NCI-H2227 (cell line): ENCODE results near the gene MED12L.
"Not testable (repeated sequence)": the region's sequence is repeated elsewhere in the genome, so short reads cannot be mapped to it uniquely, and the experiment has no call there.

ENCODE experiments used
- DNase-seq: peaks from one replicate; lab custom pipeline; 2025; ENCODE audit not compliant: unreplicated experiment; lab: John Stamatoyannopoulos, UW

The MED12L gene

GRCh38 chr3:151085227-151085888 lies at the start of gene MED12L:
TSS of gene MED12L (plus strand) at chr3:151085664. CDS start at chr3:151086927, 1,263 bp downstream.
- peak; percentile 88 for DNase-seq

DNA sequence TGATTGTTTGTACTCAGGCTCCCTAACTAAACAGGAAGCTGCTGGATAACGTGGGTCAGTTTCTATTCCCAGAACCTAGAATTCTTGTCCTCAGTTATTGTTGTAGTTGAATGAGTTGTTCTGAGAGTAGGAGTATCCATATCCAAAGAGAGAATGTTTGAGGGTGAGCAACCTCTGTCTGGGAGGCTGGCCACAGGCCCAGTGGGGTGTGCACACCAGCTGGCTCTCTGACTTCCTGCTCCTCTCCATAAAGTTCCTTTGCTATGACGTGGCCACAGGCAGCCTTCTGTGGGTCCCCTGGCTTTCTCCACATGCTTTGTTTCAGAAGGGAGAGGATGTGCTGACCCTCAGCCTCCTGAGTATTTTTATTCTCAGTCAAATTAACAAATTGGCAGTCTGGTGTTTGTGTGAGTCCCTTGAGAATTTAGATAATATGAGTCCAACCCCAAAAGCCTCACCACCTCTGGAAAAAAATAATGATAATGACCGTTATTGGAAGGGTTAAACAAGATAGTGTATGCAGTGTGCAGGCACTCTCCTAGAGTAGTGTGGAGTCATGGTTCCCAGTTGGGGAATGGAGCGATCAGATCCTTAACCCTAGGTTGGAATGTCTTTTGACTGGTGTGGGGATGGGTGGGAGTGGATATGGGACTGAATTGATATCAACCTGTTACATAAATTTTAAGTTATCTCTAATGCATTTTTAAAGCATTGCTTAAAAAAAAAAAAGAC lies 47.6 kb upstream of the MED12L start:
- DNase-seq: no peak

GRCh38 chr3:151044706-151045105 lies 40.8 kb upstream of the MED12L start:
- DNase-seq: no peak

- no peak for DNase-seq
Measured at GRCh38 chr3:151047636-151048035, 37.8 kb upstream of the MED12L start.

GRCh38 chr3:151051533-151051932 lies 33.9 kb upstream of the MED12L start:
- DNase-seq: no peak

GRCh38 chr3:151052346-151052745 lies 33.1 kb upstream of the MED12L start:
- no peak for DNase-seq

GRCh38 chr3:151052756-151053155 lies 32.7 kb upstream of the MED12L start:
- DNase-seq: no peak

DNA sequence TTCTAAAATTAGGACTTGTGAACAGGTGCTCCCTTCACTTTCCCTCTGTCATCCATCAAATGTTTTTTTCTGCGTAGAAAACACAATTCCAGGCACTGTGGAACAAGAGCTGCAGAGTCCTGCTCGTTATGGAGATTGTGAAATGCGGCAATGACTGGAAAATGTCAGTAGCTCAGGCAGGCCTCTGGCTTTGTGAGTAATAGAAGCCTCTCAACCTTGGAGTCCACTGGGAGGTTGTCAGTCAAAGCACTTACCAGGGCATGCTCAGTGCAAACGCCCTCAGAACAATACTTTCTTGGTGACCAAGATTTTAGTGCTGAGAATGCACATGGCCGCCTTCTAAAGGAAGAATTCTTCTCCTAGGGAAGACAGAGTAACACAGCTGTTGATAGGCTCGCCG lies 26.7 kb upstream of the MED12L start:
- no peak for DNase-seq

DNA sequence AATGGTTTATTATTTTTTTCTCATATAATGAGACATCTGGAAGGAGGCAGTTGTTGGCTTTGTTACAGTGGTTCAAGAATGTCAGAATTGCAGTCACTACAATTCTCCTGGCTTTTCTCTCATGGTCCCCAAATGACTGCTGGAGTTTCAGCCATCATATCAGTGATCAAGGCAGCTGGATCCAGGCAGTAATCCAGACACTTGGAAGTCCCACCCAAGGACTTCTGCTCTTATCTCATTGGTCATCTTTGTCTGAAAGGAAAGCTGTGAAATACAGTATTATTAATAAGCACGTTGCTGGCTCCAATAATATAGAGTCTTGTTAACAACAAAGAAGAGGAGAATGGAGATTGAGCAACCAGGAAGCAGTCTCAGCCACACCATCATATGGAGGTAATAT lies 22.9 kb upstream of the MED12L start:
- DNase-seq: no peak

DNA sequence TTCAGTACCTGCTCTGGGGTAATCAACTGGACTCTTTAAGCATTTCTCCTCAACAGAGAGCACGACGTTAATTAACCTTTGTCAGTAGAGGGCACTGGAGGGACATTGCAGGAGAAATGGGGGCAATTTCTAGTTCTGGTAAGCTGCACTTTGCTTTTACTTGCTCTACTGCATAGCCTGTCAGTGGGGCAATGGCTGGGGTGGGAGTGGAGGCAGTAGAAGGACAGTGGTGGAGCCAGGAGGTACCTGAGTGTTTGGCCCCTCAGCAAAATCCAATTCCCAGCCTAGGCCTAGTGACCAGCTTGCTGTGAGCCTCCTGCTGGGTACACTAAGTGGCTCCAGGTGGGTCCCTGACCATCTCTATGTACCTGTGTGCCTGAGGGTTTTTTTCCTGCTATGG lies 18.3 kb upstream of the MED12L start:
- DNase-seq: no peak

DNA sequence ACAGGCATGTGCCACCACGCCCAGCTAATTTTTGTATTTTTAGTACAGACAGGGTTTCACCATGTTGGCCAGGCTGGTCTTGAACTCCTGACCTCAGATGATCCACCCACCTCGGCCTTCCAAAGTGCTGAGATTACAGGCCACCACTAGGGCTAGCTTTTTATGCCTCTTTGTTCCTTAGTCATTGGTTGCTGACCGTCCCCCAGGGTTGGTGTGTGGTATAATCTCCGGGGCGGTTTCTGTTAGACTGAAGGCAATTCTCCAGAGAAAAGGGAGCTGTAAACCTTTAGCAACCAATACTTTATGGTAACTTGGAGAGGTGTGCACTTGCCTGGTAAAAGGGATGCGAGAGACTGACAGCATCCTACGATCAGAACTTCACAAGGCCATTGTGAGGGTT lies 12.6 kb upstream of the MED12L start:
- not testable (repeated sequence) for DNase-seq

DNA sequence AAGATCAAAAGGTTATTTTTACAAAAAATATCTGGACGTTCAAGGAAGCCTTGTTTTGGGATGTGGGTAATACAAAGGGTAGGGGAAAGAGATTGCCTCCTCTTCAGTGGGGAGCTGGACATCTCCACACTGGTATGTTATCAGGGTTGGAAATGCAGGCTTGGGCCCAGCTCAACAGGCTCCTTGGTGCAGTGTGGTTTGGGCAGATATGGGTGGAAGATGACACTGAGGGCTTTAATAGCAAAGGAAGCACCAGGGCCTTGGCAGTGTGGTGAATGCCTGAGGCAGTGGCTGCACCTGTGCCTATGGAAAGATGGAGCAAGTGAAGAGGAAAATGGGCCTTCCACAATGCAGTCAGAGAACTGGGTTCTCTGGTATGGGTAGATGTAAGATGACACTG lies 11.2 kb upstream of the MED12L start:
- no peak for DNase-seq

DNA sequence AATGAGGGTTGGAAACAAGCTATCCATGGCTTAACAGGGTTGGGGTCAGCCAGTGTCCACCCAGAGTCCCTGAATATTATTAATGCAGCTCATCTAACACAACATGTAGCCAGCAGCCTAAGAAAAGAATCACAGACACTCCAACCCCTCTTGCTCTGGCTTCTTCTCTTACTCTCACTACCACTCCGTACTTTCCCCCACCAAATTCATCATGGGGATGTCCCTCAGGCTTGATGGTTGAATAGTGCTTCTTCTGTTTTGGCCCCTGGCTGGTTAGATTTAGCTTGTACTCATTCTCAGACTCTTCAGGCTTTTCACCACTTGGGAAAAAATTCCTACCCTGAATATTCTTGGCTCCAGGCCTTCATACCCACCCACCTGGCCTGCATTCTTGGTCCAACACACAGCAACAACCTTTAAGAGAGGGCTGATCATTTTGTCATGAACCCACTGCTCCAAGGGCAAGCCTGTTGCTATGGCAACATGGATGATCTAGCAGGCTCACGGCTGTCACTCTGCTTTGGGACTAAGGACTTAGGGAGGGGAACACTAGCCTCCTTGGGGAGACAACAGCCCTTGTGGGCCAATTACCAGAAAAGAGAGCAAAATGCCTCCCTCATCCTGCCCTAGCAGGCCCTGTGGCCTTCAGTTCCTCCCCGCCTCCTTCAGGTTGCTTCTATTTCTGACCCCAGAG lies 9.4 kb upstream of the MED12L start:
- peak; percentile 30 for DNase-seq

DNA sequence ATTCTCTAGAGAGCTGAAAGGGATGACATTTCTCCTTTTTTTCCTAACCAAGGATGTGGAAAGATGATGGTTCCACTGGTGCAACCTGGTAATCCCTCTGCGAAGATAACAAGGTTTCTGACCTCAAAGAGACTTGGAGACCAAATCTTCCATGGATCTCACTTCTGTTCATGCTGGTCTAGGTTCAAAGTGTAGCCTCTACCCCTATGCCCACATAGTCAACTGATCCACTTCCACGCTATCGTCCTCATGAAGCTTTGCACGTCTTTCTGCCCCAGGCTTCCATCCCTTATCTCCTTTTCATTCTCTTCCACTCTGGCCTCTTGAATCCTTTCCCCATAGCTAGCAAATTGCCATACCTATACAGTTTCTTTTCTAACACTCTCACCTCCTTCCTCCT lies 8.8 kb upstream of the MED12L start:
- DNase-seq: no peak

DNA sequence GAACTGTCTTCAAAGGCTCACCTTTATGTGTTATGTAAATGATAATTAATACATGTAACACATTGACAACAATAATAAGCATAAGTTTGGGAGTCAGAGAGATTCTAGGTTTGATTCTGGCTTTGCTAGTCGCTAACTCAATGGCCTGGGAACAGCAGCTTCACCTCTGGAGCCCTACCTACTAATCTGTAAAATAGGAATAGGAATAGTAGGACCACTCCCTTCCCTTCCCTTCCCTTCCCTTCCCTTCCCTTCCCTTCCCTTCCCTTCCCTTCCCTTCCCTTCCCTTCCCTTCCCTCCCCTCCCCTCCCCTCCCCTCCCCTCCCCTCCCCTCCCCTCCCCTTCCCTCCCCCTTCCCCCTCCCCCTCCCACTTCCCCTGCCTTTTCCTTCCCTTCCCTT lies 4.4 kb upstream of the MED12L start:
- not testable (repeated sequence) for DNase-seq

DNA sequence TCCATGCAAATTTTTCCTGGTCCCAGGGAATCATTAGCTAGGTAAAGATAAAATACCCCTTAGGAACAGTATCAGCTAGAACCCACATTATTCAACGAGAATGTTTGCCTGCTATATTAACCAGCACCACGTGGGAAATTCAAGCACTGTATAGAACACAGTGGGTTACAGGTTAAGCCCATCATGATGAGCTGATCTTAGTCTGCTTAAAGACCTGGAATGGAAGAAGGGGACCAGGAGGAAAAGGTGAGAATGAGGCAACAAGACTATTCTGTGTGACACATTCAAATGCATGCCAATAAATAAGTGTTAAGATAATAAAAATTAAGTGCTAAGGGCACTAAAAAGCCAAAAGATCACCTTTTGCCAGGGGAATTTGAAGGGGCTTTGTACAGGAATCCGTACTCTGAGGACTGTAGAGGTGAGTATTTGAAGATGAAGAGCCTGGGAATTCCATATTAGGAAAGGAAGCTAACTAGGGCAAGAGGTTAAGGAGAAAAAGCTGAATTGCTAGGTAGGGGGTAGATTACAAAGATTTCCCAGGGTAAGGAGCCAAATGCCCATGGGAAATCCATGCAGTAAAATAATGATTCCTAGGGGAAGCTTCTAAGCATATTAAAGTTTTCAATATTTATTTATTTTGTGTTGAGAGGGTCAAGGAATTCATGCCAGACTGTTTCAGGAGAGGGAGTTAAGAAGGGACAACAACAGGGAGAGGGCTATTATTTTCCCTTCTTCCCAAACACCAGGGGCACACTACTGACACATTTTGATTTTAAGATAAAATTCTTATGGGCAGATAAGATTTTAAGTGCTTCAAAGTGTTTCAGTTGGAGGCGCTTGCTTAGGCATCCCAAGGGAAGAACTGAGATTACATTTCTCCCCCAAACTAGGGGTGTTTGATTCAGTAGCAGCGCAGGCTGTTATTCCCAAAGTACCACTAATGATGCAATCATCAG lies 2.3 kb upstream of the MED12L start:
- DNase-seq: no peak

DNA sequence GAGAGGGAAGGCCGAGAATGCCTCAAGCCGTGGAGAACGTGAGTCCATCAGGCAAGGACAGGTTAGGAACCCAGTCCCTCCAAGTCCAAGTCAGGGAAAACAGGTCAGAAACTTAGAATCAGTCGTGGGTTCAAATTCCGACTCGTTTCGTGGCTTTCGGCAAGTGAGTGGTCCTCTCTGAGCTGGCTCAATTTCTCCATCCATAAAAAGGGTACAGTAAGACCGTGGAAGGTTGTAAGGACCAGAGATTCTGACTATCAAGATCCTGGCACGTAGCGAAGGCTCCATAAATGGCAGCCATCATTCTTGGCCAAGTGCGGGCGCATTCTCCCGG lies 604 bp upstream of the MED12L start:
- DNase-seq: no peak

DNA sequence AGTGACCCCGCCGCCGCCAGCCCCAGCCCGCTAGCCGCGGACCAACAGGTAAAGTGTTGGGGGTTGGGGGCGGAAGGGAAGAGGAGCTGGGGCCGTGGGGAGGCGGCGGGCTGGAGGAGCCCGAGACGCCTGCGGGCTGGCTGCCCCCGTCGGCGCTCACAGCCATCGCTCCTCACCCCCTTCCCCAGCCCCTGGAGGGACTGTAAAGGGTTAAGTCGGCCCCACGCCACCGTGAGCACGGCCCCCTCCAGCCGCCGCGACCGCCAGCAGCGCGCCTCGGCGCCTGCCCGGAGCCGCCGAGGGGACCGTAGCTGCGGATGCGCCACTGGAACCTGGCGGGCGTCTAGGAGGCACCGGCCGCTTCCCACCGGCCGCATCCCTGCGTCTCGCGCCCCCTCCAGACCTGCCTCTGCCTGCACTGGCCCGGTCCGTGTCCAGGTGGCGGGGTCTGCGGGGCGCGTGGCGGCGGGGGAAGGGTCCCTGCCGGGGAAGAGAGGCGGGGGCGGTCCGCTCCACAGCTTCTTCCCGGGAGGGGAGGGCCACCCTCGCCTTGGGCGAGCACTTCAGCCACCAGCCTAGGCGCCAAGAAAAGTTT lies 522 bp downstream of the MED12L start:
- peak; percentile 52 for DNase-seq

GRCh38 chr3:151086484-151087456 lies 1.3 kb downstream of the MED12L start:
- peak; percentile 81 for DNase-seq

DNA sequence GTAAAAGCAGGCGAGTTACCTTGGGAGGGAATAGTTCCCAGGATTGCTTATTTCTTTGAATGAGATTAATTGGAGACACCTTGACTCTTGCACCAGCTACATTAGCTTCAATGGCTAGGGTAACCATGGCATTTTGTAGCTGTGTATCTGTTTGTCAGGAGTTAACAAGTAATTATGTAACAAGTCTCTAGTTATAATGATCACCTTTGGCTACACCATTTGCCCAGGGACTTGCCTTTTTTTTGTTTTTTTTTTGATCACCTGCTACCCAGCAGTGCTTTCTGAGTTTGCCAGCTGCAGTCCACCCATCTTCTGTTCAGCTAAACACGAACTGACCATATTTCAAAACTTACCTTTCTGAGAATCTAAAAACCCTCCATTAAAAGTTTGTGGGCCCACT lies 2.2 kb downstream of the MED12L start:
- DNase-seq: no peak
